Osteoblast (primary cell): ENCODE measurements around the gene PLEKHA7. TPM values are rescaled to one million over a fixed set of nuclear protein-coding genes. Genes with fewer than 3 reads are reported as not detected.

Experiments used
- DNase-seq: peaks from one replicate; pipeline ENCODE4 v3.0.0; 2011; ENCODE audit warnings: low spot score, mixed read lengths; ENCODE audit not compliant: insufficient read length; ENCODE audit errors: missing footprints
- H2AFZ ChIP-seq: 2 replicates; pipeline ENCODE4 v1.6.0; 2011; ENCODE audit warnings: mild to moderate bottlenecking, low read length
- H3K27ac ChIP-seq: 2 replicates; pipeline ENCODE4 v1.5.1; 2011; ENCODE audit warnings: mild to moderate bottlenecking, low read depth, low read length, moderate library complexity
- H3K27me3 ChIP-seq: 2 replicates; pipeline ENCODE4 v1.6.0; 2012; ENCODE audit warnings: mild to moderate bottlenecking, control low read depth, inconsistent platforms, low read length, moderate library complexity; ENCODE audit not compliant: insufficient read depth
- H3K36me3 ChIP-seq: 2 replicates; pipeline ENCODE4 v1.5.1; 2011; ENCODE audit warnings: mild to moderate bottlenecking, low read length, control low read depth, moderate library complexity; ENCODE audit not compliant: insufficient read depth
- H3K4me1 ChIP-seq: 2 replicates; pipeline ENCODE4 v1.5.1; 2011; ENCODE audit warnings: mild to moderate bottlenecking, low read length, control low read depth, moderate library complexity; ENCODE audit not compliant: insufficient read depth
- H3K4me2 ChIP-seq: 2 replicates; pipeline ENCODE4 v1.6.0; 2011; ENCODE audit warnings: mild to moderate bottlenecking, low read length; ENCODE audit not compliant: insufficient read depth
- H3K4me3 ChIP-seq: fragments of 200-600 bp; sonication (generic); 3 replicates; pipeline ENCODE4 v1.5.1; 2012; ENCODE audit warnings: mild to moderate bottlenecking, low read length, inconsistent platforms; ENCODE audit not compliant: insufficient read depth
- H3K79me2 ChIP-seq: 2 replicates; pipeline ENCODE4 v1.6.0; 2012; ENCODE audit warnings: mild to moderate bottlenecking, low read length, control low read depth, inconsistent platforms; ENCODE audit not compliant: insufficient read depth
- H3K9me3 ChIP-seq: 2 replicates; pipeline ENCODE4 v1.5.1; 2011; ENCODE audit warnings: low read depth, low read length, control low read depth
- H4K20me1 ChIP-seq: 2 replicates; pipeline ENCODE4 v1.6.0; 2012; ENCODE audit warnings: mild to moderate bottlenecking, low read length, control low read depth; ENCODE audit not compliant: insufficient read depth
- CTCF ChIP-seq: IDR thresholded peaks from 2 replicates; pipeline ENCODE4 v1.5.1; 2011; ENCODE audit warnings: mild to moderate bottlenecking, low read depth, low read length, moderate library complexity; ENCODE audit errors: extremely low read depth
- total RNA-seq: library from RNA; depleted of rRNA; stranded (reverse); fragments of >200 nt; gene quantifications from 2 replicates; pipeline ENCODE4 v1.2.3, GENCODE V29; 2012

The PLEKHA7 gene
- total RNA-seq, 1 donor: 1.1 TPM

GRCh38 chr11:16785520-16786128, 228.6 kb downstream of the PLEKHA7 start:
- peak; percentile 95 for DNase-seq
- Histone ChIP-seq H3K4me1 (peaks cover 27% of the 10 kb centered on the region), H2AFZ (no peak overlapping the region), H3K27ac (no peak overlapping the region), H3K36me3 (no peaks in the 10 kb centered on the region), H3K4me2 (no peak overlapping the region), H3K4me3 (no peak overlapping the region), H3K9me3 (no peaks in the 10 kb centered on the region), H4K20me1 (no peaks in the 10 kb centered on the region), H3K79me2 (no peaks in the 10 kb centered on the region), H3K27me3 (no peaks in the 10 kb centered on the region)
- TF ChIP-seq CTCF: peak; percentile 96

GRCh38 chr11:16784666-16785065, 229.5 kb downstream of the PLEKHA7 start:
- TF ChIP-seq CTCF: no peak
- Histone ChIP-seq H4K20me1 (no peaks in the 10 kb centered on the region), H3K27ac (no peak overlapping the region)

GRCh38 chr11:16784097-16784496, 230.1 kb downstream of the PLEKHA7 start:
- Histone ChIP-seq H3K4me1 (peaks cover 24% of the 10 kb centered on the region), H3K4me3 (no peak overlapping the region), H3K79me2 (no peaks in the 10 kb centered on the region), H3K4me2 (no peak overlapping the region), H3K9me3 (no peaks in the 10 kb centered on the region), H3K27ac (no peak overlapping the region), H4K20me1 (no peaks in the 10 kb centered on the region), H3K27me3 (no peaks in the 10 kb centered on the region), H2AFZ (no peak overlapping the region), H3K36me3 (no peaks in the 10 kb centered on the region)
- peak; percentile 63 for DNase-seq
- TF ChIP-seq CTCF: no peak

More at GRCh38 chr11:16784666-16785065, 229.5 kb downstream of the PLEKHA7 start:
- no peak for DNase-seq
- Histone ChIP-seq H3K36me3 (no peaks in the 10 kb centered on the region), H3K4me3 (no peak overlapping the region), H2AFZ (no peak overlapping the region), H3K9me3 (no peaks in the 10 kb centered on the region), H3K4me1 (peaks cover 27% of the 10 kb centered on the region), H3K4me2 (no peak overlapping the region), H3K79me2 (no peaks in the 10 kb centered on the region), H3K27me3 (no peaks in the 10 kb centered on the region)

GRCh38 chr11:16783321-16783801, 230.9 kb downstream of the PLEKHA7 start:
- H3K27ac ChIP-seq: no peak overlapping the region

More at GRCh38 chr11:16783321-16783801, 230.9 kb downstream of the PLEKHA7 start:
- H3K9me3 ChIP-seq: no peaks in the 10 kb centered on the region
- no peak for TF ChIP-seq CTCF
- H3K4me1 ChIP-seq: peaks cover 17% of the 10 kb centered on the region
- no peaks in the 10 kb centered on the region for H3K36me3 ChIP-seq
- H3K27me3 ChIP-seq: no peaks in the 10 kb centered on the region
- no peak overlapping the region for H2AFZ ChIP-seq
- H4K20me1 ChIP-seq: no peaks in the 10 kb centered on the region
- no peak overlapping the region for H3K4me3 ChIP-seq
- DNase-seq: peak; percentile 58
- no peaks in the 10 kb centered on the region for H3K79me2 ChIP-seq
- no peak overlapping the region for H3K4me2 ChIP-seq
